Kidney (tissue), 14 donors: Measurements from ENCODE around the gene HS3ST3B1. TPM values are rescaled to one million over a fixed set of nuclear protein-coding genes. Genes with fewer than 3 reads are reported as not detected.

Source experiments
- DNase-seq, 5 donors: peaks; one replicate each; pipeline ENCODE4 v3.0.0-alpha.2; 2013 to 2020
- FAIRE-seq: peaks from 2 replicates; lab custom pipeline; 2012; peaks lifted over from hg19 to GRCh38; lab: Jason Lieb, UNC
- H3K27ac ChIP-seq, 2 donors: one replicate each; pipeline ENCODE4 v1.7.0; 2013; ENCODE audit warnings: low read depth in 2 of 2, low read length in 2 of 2, inconsistent platforms in 1 of 2
- H3K27me3 ChIP-seq: one replicate; pipeline ENCODE4 v1.7.1; 2013; ENCODE audit warnings: low read length, inconsistent platforms; ENCODE audit not compliant: control insufficient read depth, insufficient read depth
- H3K36me3 ChIP-seq, 3 donors: one replicate each; pipeline versions ENCODE4 v1.7.0 to v1.7.1; 2013; ENCODE audit warnings: low read length in 3 of 3, control low read depth in 1 of 3, inconsistent platforms in 1 of 3; ENCODE audit not compliant: insufficient read depth in 3 of 3, control insufficient read depth in 2 of 3
- H3K4me1 ChIP-seq, 3 donors: one replicate each; pipeline versions ENCODE4 v1.7.0 to v1.7.1; 2013; ENCODE audit warnings: low read length in 3 of 3, inconsistent platforms in 1 of 3, low read depth in 1 of 3; ENCODE audit not compliant: control insufficient read depth in 2 of 3, insufficient read depth in 2 of 3
- H3K4me3 ChIP-seq, 3 donors: one replicate each; pipeline versions ENCODE4 v1.7.0 to v1.8.1; 2013; ENCODE audit warnings: low read length in 3 of 3, control low read depth in 1 of 3, inconsistent platforms in 1 of 3
- H3K9ac ChIP-seq, 3 donors: one replicate each; pipeline versions ENCODE4 v1.7.0 to v1.7.1; 2013; ENCODE audit warnings: low read length in 3 of 3, control low read depth in 1 of 3, inconsistent platforms in 1 of 3
- H3K9me3 ChIP-seq, 3 donors: one replicate each; pipeline versions ENCODE4 v1.7.0 to v1.7.1; 2013; ENCODE audit warnings: low read length in 3 of 3, control low read depth in 1 of 3, inconsistent platforms in 1 of 3; ENCODE audit not compliant: control insufficient read depth in 2 of 3, insufficient read depth in 1 of 3
- intact Hi-C: fragments of 100-400 bp; cut with DNase I; formaldehyde crosslinking; loops from one replicate; pipeline ENCODE4 v1.11.1; 2022
- polyA plus RNA-seq: library from polyadenylated mRNA; stranded (reverse); fragments of 350-450 nt; fragmentation: Illumina TruSeq; extraction: RNeasy Lipid Tissue Mini Kit (QIAGEN cat#74804); gene quantifications from one replicate; pipeline ENCODE4 v1.2.3, GENCODE V29; 2014; ENCODE audit warnings: low read depth, low replicate concordance; ENCODE audit not compliant: insufficient read depth
- total RNA-seq: library from RNA; stranded (reverse); fragmentation: NEBNext Ultra II Directional; extraction: Animal tissue kit (Norgen Biotek cat#: 25700); gene quantifications from one replicate; pipeline ENCODE4 v1.2.1, GENCODE V29; 2021
- TF ChIP-seq, protein P1 (sequence below): IDR thresholded peaks from 3 replicates; pipeline ENCODE4 v1.5.1; 2012; ENCODE audit warnings: mild to moderate bottlenecking, moderate library complexity, borderline replicate concordance; ENCODE audit not compliant: insufficient read depth; ENCODE audit errors: extremely low read depth
- donor health status: control.
- donor health status: control.
- donor health status: control.
- donor health status: control.
- donor health status: control.
- donor health status: DM: yes; HTN: yes; CAD: no.
- donor health status: Normal renal cell carcinoma (clear cell type).

HS3ST3B1 gene
- total and polyA plus RNA-seq, 2 donors from 2014 or later: 4.8 to 5.3 TPM

DNA sequence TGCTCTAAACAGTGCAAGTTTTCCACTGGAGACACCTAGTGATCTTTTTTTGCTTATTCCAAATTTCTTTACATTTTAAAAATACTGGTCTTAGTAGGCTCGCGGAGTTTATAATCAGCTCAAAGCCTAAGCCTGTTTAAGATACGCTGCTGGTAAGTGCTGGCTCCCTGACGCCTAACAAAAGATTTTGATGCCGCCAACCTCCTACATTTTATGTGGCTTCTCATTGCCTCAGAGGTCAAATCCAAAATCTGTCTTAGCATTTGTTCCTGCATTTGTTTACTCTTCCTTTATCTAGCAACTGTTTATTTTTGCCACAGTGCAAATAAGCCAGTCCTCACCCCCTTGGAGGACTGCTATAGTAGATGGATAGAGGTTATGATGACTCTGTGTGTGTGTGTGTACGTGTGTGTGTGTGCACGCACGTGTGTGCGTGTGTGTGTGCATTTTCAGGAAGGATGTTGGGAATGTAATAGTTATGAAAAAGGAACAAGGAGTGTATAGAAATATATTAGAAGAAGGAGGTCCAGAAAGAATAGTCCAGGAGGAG, 24.8 kb downstream of the HS3ST3B1 start:
- Histone ChIP-seq H3K36me3 (no peaks in the 10 kb centered on the region), H3K4me1 (peaks cover 0 to 3% (median 0%) of the 10 kb centered on the region in 3 donors), H3K27ac (no peak overlapping the region), H3K27me3 (no peaks in the 10 kb centered on the region), H3K9ac (no peak overlapping the region), H3K9me3 (no peaks in the 10 kb centered on the region), H3K4me3 (no peak overlapping the region)
- FAIRE-seq (no peak), DNase-seq (no peak)
- TF ChIP-seq, protein P1, sequence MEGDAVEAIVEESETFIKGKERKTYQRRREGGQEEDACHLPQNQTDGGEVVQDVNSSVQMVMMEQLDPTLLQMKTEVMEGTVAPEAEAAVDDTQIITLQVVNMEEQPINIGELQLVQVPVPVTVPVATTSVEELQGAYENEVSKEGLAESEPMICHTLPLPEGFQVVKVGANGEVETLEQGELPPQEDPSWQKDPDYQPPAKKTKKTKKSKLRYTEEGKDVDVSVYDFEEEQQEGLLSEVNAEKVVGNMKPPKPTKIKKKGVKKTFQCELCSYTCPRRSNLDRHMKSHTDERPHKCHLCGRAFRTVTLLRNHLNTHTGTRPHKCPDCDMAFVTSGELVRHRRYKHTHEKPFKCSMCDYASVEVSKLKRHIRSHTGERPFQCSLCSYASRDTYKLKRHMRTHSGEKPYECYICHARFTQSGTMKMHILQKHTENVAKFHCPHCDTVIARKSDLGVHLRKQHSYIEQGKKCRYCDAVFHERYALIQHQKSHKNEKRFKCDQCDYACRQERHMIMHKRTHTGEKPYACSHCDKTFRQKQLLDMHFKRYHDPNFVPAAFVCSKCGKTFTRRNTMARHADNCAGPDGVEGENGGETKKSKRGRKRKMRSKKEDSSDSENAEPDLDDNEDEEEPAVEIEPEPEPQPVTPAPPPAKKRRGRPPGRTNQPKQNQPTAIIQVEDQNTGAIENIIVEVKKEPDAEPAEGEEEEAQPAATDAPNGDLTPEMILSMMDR: no peak
- intact Hi-C loops: no loop called here

DNA sequence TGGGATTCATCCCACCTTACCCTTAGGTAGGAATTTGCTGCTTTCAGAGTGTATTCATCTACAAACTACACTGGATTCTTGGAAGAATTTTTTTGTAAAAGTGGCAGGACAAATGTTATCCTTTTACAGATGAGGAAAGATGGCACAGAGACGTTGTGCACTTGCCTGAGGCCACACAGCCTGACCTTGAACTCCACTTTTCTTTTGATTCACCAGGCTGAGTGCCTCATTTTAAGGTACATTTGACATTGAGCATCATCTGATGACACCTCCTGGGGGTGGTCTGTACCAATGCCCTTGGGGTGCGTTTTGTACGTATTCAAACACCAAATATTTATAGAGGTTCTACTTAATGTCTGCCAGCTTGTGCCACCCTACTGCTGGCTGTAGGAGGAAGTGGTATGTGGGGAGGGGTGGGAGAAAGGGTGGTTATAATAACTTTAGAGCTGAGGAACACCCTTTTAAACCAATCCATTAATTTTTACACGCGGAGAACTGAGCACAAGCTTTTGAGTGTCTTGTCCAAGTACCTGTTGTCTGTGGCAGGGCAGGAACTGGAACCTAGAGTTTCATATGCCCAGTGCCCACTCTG, 29.1 kb downstream of the HS3ST3B1 start:
- Histone ChIP-seq H3K27ac (no peak overlapping the region), H3K9ac (no peak overlapping the region), H3K9me3 (no peaks in the 10 kb centered on the region), H3K36me3 (no peaks in the 10 kb centered on the region), H3K27me3 (no peaks in the 10 kb centered on the region), H3K4me3 (no peak overlapping the region), H3K4me1 (no peaks in the 10 kb centered on the region)
- TF ChIP-seq, protein P1: no peak
- intact Hi-C loops: no loop called here
- FAIRE-seq (no peak), DNase-seq (no peak)

DNA sequence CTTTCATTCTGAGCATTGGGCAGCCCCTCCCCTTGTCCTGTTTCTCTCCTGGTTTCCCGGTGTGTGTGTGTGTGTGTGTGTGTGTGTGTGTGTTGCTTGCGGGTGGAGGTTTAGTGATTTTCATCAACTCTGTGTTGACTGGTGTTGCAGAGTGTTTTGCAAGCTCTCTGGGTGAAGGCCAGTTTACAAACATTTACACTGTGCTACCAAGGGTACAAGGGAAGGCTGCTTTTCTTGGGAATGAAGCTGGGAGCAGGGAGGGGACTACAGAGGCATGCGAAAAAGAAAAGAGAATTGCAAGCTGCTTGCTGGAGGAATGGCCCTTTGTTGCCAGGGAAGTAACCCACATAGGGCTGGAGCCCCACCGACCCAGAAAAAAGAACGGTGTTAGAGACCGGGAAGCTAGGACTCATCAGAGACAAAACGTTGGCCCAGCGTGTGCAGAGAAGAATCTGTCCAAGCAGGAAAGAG, 29.6 kb downstream of the HS3ST3B1 start:
- H3K9ac ChIP-seq: no peak overlapping the region
- FAIRE-seq (no peak), DNase-seq (peak in 1 of 5 donors; percentile 49)
- intact Hi-C loops: no loop called here
- H3K4me1 ChIP-seq: no peaks in the 10 kb centered on the region
- no peaks in the 10 kb centered on the region for H3K36me3 ChIP-seq
- H3K9me3 ChIP-seq: no peaks in the 10 kb centered on the region
- no peak overlapping the region for H3K4me3 ChIP-seq
- H3K27me3 ChIP-seq: no peaks in the 10 kb centered on the region
- H3K27ac ChIP-seq: no peak overlapping the region
- TF ChIP-seq, protein P1: no peak
